HL-60 (cell line): Measurements from ENCODE around the gene PCDHGA10.

Experiments used
- GABPA ChIP-seq: IDR thresholded peaks from 2 replicates; pipeline ENCODE4 v1.6.1; 2012; ENCODE audit warnings: low read depth
- POLR2AphosphoS5 ChIP-seq: IDR thresholded peaks from 2 replicates; pipeline ENCODE4 v1.6.1; 2012; ENCODE audit warnings: low read depth
- SPI1 ChIP-seq: IDR thresholded peaks from 2 replicates; pipeline ENCODE4 v1.6.1; 2012; ENCODE audit warnings: low read depth, mild to moderate bottlenecking, borderline replicate concordance
- TF ChIP-seq, protein P1 (sequence below): IDR thresholded peaks from one replicate; pipeline ENCODE4 v1.5.1; 2011; ENCODE audit warnings: low read length, control low read depth, inconsistent platforms; ENCODE audit not compliant: insufficient read depth
- TF ChIP-seq, protein P2 (sequence below): IDR thresholded peaks from 2 replicates; pipeline ENCODE4 v1.6.1; 2012; ENCODE audit warnings: low read depth; ENCODE audit not compliant: insufficient replicate concordance

GRCh38 chr5:141420855-141421488, 8.2 kb downstream of the PCDHGA10 start, which contains the start of gene PCDHGA11:
- TF ChIP-seq POLR2AphosphoS5 (no peak), GABPA (no peak), SPI1 (no peak)
- TF ChIP-seq, protein P1, sequence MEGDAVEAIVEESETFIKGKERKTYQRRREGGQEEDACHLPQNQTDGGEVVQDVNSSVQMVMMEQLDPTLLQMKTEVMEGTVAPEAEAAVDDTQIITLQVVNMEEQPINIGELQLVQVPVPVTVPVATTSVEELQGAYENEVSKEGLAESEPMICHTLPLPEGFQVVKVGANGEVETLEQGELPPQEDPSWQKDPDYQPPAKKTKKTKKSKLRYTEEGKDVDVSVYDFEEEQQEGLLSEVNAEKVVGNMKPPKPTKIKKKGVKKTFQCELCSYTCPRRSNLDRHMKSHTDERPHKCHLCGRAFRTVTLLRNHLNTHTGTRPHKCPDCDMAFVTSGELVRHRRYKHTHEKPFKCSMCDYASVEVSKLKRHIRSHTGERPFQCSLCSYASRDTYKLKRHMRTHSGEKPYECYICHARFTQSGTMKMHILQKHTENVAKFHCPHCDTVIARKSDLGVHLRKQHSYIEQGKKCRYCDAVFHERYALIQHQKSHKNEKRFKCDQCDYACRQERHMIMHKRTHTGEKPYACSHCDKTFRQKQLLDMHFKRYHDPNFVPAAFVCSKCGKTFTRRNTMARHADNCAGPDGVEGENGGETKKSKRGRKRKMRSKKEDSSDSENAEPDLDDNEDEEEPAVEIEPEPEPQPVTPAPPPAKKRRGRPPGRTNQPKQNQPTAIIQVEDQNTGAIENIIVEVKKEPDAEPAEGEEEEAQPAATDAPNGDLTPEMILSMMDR, result peak; percentile 60
- TF ChIP-seq, protein P2, sequence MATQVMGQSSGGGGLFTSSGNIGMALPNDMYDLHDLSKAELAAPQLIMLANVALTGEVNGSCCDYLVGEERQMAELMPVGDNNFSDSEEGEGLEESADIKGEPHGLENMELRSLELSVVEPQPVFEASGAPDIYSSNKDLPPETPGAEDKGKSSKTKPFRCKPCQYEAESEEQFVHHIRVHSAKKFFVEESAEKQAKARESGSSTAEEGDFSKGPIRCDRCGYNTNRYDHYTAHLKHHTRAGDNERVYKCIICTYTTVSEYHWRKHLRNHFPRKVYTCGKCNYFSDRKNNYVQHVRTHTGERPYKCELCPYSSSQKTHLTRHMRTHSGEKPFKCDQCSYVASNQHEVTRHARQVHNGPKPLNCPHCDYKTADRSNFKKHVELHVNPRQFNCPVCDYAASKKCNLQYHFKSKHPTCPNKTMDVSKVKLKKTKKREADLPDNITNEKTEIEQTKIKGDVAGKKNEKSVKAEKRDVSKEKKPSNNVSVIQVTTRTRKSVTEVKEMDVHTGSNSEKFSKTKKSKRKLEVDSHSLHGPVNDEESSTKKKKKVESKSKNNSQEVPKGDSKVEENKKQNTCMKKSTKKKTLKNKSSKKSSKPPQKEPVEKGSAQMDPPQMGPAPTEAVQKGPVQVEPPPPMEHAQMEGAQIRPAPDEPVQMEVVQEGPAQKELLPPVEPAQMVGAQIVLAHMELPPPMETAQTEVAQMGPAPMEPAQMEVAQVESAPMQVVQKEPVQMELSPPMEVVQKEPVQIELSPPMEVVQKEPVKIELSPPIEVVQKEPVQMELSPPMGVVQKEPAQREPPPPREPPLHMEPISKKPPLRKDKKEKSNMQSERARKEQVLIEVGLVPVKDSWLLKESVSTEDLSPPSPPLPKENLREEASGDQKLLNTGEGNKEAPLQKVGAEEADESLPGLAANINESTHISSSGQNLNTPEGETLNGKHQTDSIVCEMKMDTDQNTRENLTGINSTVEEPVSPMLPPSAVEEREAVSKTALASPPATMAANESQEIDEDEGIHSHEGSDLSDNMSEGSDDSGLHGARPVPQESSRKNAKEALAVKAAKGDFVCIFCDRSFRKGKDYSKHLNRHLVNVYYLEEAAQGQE, result no peak
